Inflammatory macrophage treated with lipopolysaccharide for 1 hour (primary cell): Measurements from ENCODE around the gene SLC35A4.
A peak's percentile ranks its signal among the peaks of the same experiment; 100 is the strongest.
"Not testable (repeated sequence)": the region's sequence is repeated elsewhere in the genome, so short reads cannot be mapped to it uniquely, and the experiment has no call there.

ENCODE experiments used
- DNase-seq, 2 donors: peaks; one replicate each; pipeline ENCODE4 v3.0.0-alpha.2; 2020 to 2022

SLC35A4 gene

DNA sequence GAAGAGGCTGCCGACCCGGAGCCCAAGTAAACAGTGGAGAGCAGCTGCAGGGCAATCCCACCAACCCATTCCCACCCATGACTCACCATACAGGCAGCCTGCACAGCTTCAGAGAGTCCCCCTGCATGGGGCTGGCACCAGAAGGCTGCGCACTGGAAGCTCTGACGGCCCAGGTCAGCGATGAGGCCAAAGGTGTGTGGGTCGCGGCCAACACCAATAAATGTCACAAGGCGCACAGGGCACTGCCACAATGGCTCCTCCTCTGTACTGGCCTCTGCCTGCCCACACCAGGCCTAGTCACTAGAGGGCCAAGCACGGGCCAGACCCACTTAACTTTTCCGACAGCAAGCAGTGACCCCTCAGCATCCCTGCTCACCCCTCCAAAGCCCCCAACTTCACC lies 4.4 kb upstream of the SLC35A4 start:
- DNase-seq: no peak

- DNase-seq: no peak
Observed at GRCh38 chr5:140561753-140562523, 2.7 kb upstream of the SLC35A4 start.

DNA sequence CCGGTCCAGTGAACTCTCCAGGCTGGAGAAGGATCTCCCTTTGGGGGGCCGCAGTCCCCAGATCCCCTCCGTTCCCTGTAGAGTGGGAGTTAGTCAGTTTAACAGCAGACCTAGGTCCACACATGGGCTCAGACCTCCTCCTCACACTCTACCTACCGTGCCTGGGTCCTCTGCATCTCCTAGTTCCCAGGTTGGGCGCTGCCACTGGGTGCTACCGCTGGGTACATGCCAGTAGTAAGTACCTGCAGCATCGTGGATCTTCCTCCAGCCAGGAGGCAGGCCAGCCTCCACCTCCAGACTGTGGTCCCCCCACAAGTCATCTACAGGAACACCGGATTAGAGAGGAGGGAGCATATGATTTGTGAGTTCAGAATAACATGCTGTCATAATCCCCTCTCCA lies 1.0 kb upstream of the SLC35A4 start:
- DNase-seq: no peak

- DNase-seq: no peak
Observed at GRCh38 chr5:140565024-140565779, 574 bp downstream of the SLC35A4 start.

GRCh38 chr5:140565780-140566095 lies 1.1 kb downstream of the SLC35A4 start:
- no peak for DNase-seq

GRCh38 chr5:140566665-140567064 lies 2.0 kb downstream of the SLC35A4 start:
- no peak for DNase-seq

DNA sequence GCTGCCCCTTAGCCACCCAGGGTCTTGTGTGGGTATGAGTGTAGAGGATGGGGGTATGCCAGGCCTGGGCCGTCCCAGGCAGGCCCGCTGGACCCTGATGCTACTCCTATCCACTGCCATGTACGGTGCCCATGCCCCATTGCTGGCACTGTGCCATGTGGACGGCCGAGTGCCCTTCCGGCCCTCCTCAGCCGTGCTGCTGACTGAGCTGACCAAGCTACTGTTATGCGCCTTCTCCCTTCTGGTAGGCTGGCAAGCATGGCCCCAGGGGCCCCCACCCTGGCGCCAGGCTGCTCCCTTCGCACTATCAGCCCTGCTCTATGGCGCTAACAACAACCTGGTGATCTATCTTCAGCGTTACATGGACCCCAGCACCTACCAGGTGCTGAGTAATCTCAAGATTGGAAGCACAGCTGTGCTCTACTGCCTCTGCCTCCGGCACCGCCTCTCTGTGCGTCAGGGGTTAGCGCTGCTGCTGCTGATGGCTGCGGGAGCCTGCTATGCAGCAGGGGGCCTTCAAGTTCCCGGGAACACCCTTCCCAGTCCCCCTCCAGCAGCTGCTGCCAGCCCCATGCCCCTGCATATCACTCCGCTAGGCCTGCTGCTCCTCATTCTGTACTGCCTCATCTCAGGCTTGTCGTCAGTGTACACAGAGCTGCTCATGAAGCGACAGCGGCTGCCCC lies 2.6 kb downstream of the SLC35A4 start:
- DNase-seq: no peak

DNA sequence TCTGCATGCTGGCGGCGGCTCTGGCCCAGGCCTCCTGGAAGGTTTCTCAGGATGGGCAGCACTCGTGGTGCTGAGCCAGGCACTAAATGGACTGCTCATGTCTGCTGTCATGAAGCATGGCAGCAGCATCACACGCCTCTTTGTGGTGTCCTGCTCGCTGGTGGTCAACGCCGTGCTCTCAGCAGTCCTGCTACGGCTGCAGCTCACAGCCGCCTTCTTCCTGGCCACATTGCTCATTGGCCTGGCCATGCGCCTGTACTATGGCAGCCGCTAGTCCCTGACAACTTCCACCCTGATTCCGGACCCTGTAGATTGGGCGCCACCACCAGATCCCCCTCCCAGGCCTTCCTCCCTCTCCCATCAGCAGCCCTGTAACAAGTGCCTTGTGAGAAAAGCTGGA lies 3.2 kb downstream of the SLC35A4 start:
- DNase-seq: no peak

GRCh38 chr5:140568443-140569063 lies 3.9 kb downstream of the SLC35A4 start:
- DNase-seq: no peak

GRCh38 chr5:140569197-140569596 lies 4.6 kb downstream of the SLC35A4 start:
- DNase-seq: peak; percentile 50 to 72

DNA sequence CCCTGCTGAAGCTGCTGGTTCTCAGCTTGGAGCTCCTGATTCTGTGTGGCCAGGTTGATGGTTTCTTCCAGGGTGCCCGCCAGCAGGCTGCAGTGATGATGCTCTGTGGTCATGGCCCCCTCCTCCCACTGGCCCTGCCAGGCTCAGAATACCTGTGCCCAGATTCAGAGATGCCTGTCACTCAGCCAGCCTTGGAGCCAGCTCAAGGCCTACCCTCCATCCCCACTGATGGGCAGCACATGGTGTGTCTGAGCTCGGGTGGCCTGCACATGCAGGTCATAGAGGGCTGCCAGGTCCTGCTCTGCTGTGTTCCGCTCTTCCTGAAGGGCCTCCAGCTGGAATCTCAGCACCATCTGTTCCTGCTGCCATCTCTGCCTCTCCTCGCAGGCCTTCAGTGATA lies 5.4 kb downstream of the SLC35A4 start:
- no peak for DNase-seq

GRCh38 chr5:140570488-140570887 lies 5.9 kb downstream of the SLC35A4 start:
- no peak for DNase-seq

DNA sequence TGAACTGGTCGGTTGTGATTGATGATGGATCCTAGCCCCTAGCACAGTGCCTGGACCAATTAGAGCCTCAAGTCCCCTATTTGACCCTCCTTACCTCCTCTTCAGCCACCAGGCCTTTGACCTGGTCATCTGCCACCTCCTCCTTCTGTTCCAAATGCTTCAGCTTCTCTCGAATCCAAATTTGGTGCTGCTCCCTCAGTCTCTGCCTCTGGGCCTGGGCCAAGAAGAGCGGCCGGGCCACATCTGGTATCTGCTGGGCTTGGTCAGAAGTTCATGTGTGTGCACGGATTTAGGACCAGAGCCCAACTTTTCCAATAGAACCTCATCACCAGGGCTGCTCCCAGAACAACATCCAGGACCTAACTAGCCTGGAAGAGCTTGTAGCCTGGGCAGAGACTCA lies 6.5 kb downstream of the SLC35A4 start:
- no peak for DNase-seq

- DNase-seq: no peak
Observed at GRCh38 chr5:140573683-140574082, 9.1 kb downstream of the SLC35A4 start.

DNA sequence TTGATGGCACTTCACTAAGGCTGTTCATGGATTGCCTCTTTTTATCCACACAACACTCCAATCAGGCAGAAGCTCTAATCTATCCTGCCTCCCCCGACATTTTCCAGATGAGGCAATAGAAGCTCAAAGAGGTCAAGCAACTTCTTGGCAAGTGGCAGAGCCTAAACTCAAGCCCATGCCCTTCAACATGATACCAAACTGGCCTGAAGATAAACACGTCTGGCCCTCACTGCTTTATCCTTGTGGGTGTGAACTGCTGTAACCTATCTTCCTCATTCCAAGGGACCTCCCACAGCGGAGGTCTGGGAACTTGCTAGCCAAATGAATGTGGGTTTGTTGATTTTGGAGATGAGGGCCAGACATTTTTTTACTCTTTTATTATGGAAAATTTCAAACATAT lies 9.5 kb downstream of the SLC35A4 start:
- peak; percentile 39 to 64 for DNase-seq

GRCh38 chr5:140575309-140575708 lies 10.7 kb downstream of the SLC35A4 start:
- peak; percentile 82 to 89 for DNase-seq

- DNase-seq: peak in 1 of 2 donors; percentile 28
Observed at GRCh38 chr5:140576776-140577201, 12.2 kb downstream of the SLC35A4 start.

GRCh38 chr5:140579188-140579747 lies 14.6 kb downstream of the SLC35A4 start:
- DNase-seq: not testable (repeated sequence)

GRCh38 chr5:140587495-140587894 lies 22.9 kb downstream of the SLC35A4 start:
- DNase-seq: no peak

GRCh38 chr5:140588311-140589070 lies 23.9 kb downstream of the SLC35A4 start:
- peak; percentile 82 to 84 for DNase-seq

- DNase-seq: no peak
Observed at GRCh38 chr5:140590861-140591260, 26.2 kb downstream of the SLC35A4 start.

DNA sequence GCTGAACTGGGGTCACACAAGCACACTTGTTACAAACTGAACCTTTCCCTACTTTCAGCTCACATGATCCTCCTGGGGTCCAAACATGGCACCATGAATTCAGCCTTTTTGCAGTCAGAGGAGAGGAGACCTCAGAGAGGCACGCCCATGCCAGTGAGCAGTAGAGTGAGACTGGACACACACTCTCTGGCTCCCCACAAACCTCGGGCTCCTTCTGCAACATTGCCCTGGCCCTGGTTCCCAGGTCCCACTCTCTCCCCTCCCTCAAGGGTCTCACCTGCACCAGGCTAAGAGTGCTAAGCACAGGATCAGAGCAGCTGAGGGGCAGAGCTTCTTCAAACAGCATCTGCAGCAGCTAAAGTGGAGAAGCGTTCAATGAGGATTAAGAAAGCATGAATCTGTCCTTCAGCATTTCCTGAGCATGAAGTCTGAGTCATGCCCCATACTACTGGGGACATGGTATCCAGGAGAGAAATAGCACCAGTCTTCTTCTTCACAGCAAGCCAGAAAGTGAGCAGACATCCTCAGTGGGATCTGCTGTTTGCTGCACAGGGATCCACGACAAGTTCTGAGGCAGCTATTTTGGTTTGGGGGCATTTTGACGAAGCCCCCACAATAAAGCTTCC lies 27.2 kb downstream of the SLC35A4 start:
- peak; percentile 44 to 61 for DNase-seq
